H9 (cell line): Measurements from ENCODE around the gene ENPP6. TPM values are rescaled to one million over a fixed set of nuclear protein-coding genes. Genes with fewer than 3 reads are reported as not detected.

Experiments used
- DNase-seq: peaks from one replicate; pipeline ENCODE4 v3.0.0-alpha.2; 2017
- H2AFZ ChIP-seq: one replicate; pipeline ENCODE4 v1.6.1; 2013; ENCODE audit warnings: mild to moderate bottlenecking, low read length, control low read depth, moderate library complexity
- H2AK5ac ChIP-seq: 2 replicates; pipeline ENCODE4 v1.6.1; 2013; ENCODE audit warnings: low read length, control low read depth, mixed read lengths; ENCODE audit not compliant: insufficient read length
- H2BK120ac ChIP-seq: one replicate; pipeline ENCODE4 v1.6.1; 2013; ENCODE audit warnings: low read depth, mild to moderate bottlenecking, low read length, control low read depth, inconsistent platforms; ENCODE audit not compliant: poor library complexity, severe bottlenecking
- H2BK12ac ChIP-seq: 2 replicates; pipeline ENCODE4 v1.6.1; 2013; ENCODE audit warnings: low read length, control low read depth, mixed read lengths, low read depth; ENCODE audit not compliant: insufficient read length
- H2BK15ac ChIP-seq: 2 replicates; pipeline ENCODE4 v1.6.1; 2013; ENCODE audit warnings: low read depth, low read length, control low read depth
- H2BK20ac ChIP-seq: one replicate; pipeline ENCODE4 v1.6.1; 2013; ENCODE audit warnings: low read depth, mild to moderate bottlenecking, low read length, control low read depth, inconsistent platforms; ENCODE audit not compliant: poor library complexity, severe bottlenecking
- H2BK5ac ChIP-seq: 2 replicates; pipeline ENCODE4 v1.6.1; 2013; ENCODE audit warnings: low read length, control low read depth, mixed read lengths; ENCODE audit not compliant: insufficient read length
- H3K14ac ChIP-seq: 2 replicates; pipeline ENCODE4 v1.6.1; 2013; ENCODE audit warnings: low read length, control low read depth; ENCODE audit not compliant: insufficient read depth
- H3K18ac ChIP-seq: 2 replicates; pipeline ENCODE4 v1.6.1; 2013; ENCODE audit warnings: low read depth, mild to moderate bottlenecking, mixed read lengths, low read length, control low read depth; ENCODE audit not compliant: insufficient read length
- H3K23ac ChIP-seq: 2 replicates; pipeline ENCODE4 v1.6.1; 2013; ENCODE audit warnings: low read length, control low read depth, mixed read lengths, low read depth; ENCODE audit not compliant: insufficient read length
- H3K23me2 ChIP-seq: 2 replicates; pipeline ENCODE4 v1.6.1; 2013; ENCODE audit warnings: low read depth, mild to moderate bottlenecking, mixed read lengths, low read length, control low read depth; ENCODE audit not compliant: insufficient read length, poor library complexity, severe bottlenecking
- H3K27ac ChIP-seq: 2 replicates; pipeline ENCODE4 v1.5.1; 2013; ENCODE audit warnings: low read length, control low read depth, mixed read lengths, low read depth; ENCODE audit not compliant: insufficient read length
- H3K27me3 ChIP-seq: 2 replicates; pipeline ENCODE4 v1.6.1; 2013; ENCODE audit warnings: low read length, control low read depth, inconsistent platforms; ENCODE audit not compliant: insufficient read depth
- H3K4ac ChIP-seq: 2 replicates; pipeline ENCODE4 v1.6.1; 2013; ENCODE audit warnings: low read depth, mild to moderate bottlenecking, control low read depth, inconsistent platforms, low read length, moderate library complexity
- H3K4me1 ChIP-seq: 2 replicates; pipeline ENCODE4 v1.6.1; 2013; ENCODE audit warnings: low read length, control low read depth, inconsistent platforms; ENCODE audit not compliant: insufficient read depth
- H3K4me2 ChIP-seq: 2 replicates; pipeline ENCODE4 v1.6.1; 2013; ENCODE audit warnings: low read length, control low read depth, mixed read lengths; ENCODE audit not compliant: insufficient read length, insufficient read depth
- H3K56ac ChIP-seq: 2 replicates; pipeline ENCODE4 v1.6.1; 2013; ENCODE audit warnings: low read depth, mild to moderate bottlenecking, mixed read lengths, low read length, control low read depth; ENCODE audit not compliant: insufficient read length
- H3K79me1 ChIP-seq: 2 replicates; pipeline ENCODE4 v1.6.1; 2013; ENCODE audit warnings: low read depth, mild to moderate bottlenecking, moderate library complexity, low read length, control low read depth, inconsistent platforms; ENCODE audit not compliant: insufficient read depth, poor library complexity, severe bottlenecking
- H3K79me2 ChIP-seq: 2 replicates; pipeline ENCODE4 v1.6.1; 2013; ENCODE audit warnings: low read length, control low read depth, inconsistent platforms; ENCODE audit not compliant: insufficient read depth
- H3K9ac ChIP-seq: 2 replicates; pipeline ENCODE4 v1.6.1; 2013; ENCODE audit warnings: low read length, control low read depth, mixed read lengths; ENCODE audit not compliant: insufficient read length; ENCODE audit errors: extremely low read depth
- H3K9me3 ChIP-seq: one replicate; pipeline ENCODE4 v1.6.1; 2013; ENCODE audit warnings: low read depth, low read length, inconsistent platforms; ENCODE audit not compliant: control insufficient read depth
- H3T11ph ChIP-seq: one replicate; pipeline ENCODE4 v1.6.1; 2013; ENCODE audit warnings: mild to moderate bottlenecking, low read length, control low read depth, inconsistent platforms
- H4K20me1 ChIP-seq: one replicate; pipeline ENCODE4 v1.6.1; 2013; ENCODE audit not compliant: control insufficient read depth, insufficient read length, insufficient read depth
- H4K5ac ChIP-seq: 2 replicates; pipeline ENCODE4 v1.6.1; 2013; ENCODE audit warnings: low read depth, mild to moderate bottlenecking, mixed read lengths, low read length, control low read depth; ENCODE audit not compliant: insufficient read length
- H4K8ac ChIP-seq: replicated peaks from 2 replicates; pipeline ENCODE4 v1.6.1; 2013; ENCODE audit warnings: low read length, control low read depth, mixed read lengths, low read depth; ENCODE audit not compliant: insufficient read length
- H4K91ac ChIP-seq: 2 replicates; pipeline ENCODE4 v1.6.1; 2013; ENCODE audit warnings: low read depth, mild to moderate bottlenecking, moderate library complexity, mixed read lengths, low read length, control low read depth; ENCODE audit not compliant: insufficient read length
- H3K27ac Mint-ChIP-seq, 3 experiments: 2 replicates in 2 of 3; 3 replicates in 1 of 3; pipeline ENCODE4 v1.8.0; 2020 to 2021; ENCODE audit warnings: mixed read lengths in 3 of 3, mild to moderate bottlenecking in 1 of 3, moderate library complexity in 1 of 3
- H3K27me3 Mint-ChIP-seq: 2 replicates; pipeline ENCODE4 v1.8.0; 2021; ENCODE audit warnings: low read depth, mild to moderate bottlenecking, moderate library complexity, mixed read lengths
- H3K36me3 Mint-ChIP-seq, 3 experiments: 2 replicates in 2 of 3; 3 replicates in 1 of 3; pipeline ENCODE4 v1.8.0; 2020 to 2021; ENCODE audit warnings: low read depth in 3 of 3, mixed read lengths in 3 of 3; ENCODE audit not compliant: insufficient read depth in 1 of 3
- H3K4me1 Mint-ChIP-seq, 2 experiments: 2 replicates each; pipeline ENCODE4 v1.8.0; 2020; ENCODE audit warnings: mixed read lengths in 2 of 2
- H3K4me3 Mint-ChIP-seq, 2 experiments: 2 replicates in 1 of 2; 3 replicates in 1 of 2; pipeline ENCODE4 v1.8.0; 2020 to 2021; ENCODE audit warnings: mild to moderate bottlenecking in 2 of 2, mixed read lengths in 2 of 2, moderate library complexity in 1 of 2
- H3K9me3 Mint-ChIP-seq, 2 experiments: 2 replicates in 1 of 2; 3 replicates in 1 of 2; pipeline ENCODE4 v1.8.0; 2020; ENCODE audit warnings: mild to moderate bottlenecking in 2 of 2, mixed read lengths in 2 of 2, moderate library complexity in 1 of 2
- WGBS: extraction: QIAGEN DNeasy Blood & Tissue Kit; methylation state at CpG from one replicate; pipeline ENCODE4 v1.1.7; 2013; ENCODE audit warnings: missing lambda C conversion rate, low lambda C conversion rate, mixed read lengths; ENCODE audit not compliant: insufficient read length; ENCODE audit errors: extremely low coverage; 5-methylcytosine and 5-hydroxymethylcytosine counted together
- total RNA-seq: library from RNA; stranded (reverse); gene quantifications from 2 replicates; pipeline ENCODE4 v1.2.1, GENCODE V29; 2021
- TF ChIP-seq, protein P1 (sequence below): fragments of 200-600 bp; sonication (generic); conservative IDR thresholded peaks from 3 replicates; pipeline ENCODE4 v1.8.0; 2021; ENCODE audit warnings: antibody characterized with exemption, mild to moderate bottlenecking

ENPP6 gene
- total RNA-seq, 1 experiment from 2014 or later: not detected

- Histone ChIP-seq H3K4me1 (peaks cover 3% of the 10 kb centered on the region; the same call in 1 of the 2 replicates), H3K4ac (no peak overlapping the region), H2AFZ (no peak overlapping the region), H3T11ph (no peak overlapping the region), H3K23ac (no peak overlapping the region), H4K91ac (no peak overlapping the region), H3K79me2 (no peaks in the 10 kb centered on the region), H3K9me3 (no peaks in the 10 kb centered on the region), H3K27ac (no peak overlapping the region), H2BK20ac (no peak overlapping the region), H3K14ac (no peak overlapping the region), H3K79me1 (no peaks in the 10 kb centered on the region), H4K20me1 (no peaks in the 10 kb centered on the region), H3K27me3 (no peaks in the 10 kb centered on the region), H2BK120ac (no peak overlapping the region), H3K18ac (no peak overlapping the region), H2BK12ac (no peak overlapping the region), H4K8ac (no peak overlapping the region), H2AK5ac (no peak overlapping the region), H3K4me2 (no peak overlapping the region), H2BK15ac (no peak overlapping the region), H3K56ac (no peak overlapping the region), H2BK5ac (no peak overlapping the region), H3K23me2 (no peaks in the 10 kb centered on the region), H4K5ac (no peak overlapping the region), H3K9ac (no peak overlapping the region)
- no CpG with 5 or more reads among the region's 3 CpGs for WGBS
- Mint-ChIP-seq H3K9me3 (no peaks in the 10 kb centered on the region), H3K27ac (no peak overlapping the region), H3K27me3 (no peaks in the 10 kb centered on the region), H3K4me3 (no peak overlapping the region), H3K4me1 (peaks cover 18 to 20% of the 10 kb centered on the region in 2 experiments), H3K36me3 (no peaks in the 10 kb centered on the region)
- no peak for DNase-seq
- TF ChIP-seq, protein P1, sequence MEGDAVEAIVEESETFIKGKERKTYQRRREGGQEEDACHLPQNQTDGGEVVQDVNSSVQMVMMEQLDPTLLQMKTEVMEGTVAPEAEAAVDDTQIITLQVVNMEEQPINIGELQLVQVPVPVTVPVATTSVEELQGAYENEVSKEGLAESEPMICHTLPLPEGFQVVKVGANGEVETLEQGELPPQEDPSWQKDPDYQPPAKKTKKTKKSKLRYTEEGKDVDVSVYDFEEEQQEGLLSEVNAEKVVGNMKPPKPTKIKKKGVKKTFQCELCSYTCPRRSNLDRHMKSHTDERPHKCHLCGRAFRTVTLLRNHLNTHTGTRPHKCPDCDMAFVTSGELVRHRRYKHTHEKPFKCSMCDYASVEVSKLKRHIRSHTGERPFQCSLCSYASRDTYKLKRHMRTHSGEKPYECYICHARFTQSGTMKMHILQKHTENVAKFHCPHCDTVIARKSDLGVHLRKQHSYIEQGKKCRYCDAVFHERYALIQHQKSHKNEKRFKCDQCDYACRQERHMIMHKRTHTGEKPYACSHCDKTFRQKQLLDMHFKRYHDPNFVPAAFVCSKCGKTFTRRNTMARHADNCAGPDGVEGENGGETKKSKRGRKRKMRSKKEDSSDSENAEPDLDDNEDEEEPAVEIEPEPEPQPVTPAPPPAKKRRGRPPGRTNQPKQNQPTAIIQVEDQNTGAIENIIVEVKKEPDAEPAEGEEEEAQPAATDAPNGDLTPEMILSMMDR: no peak
These were observed 158.6 kb downstream of the ENPP6 start for GRCh38 chr4:184059099-184059498.
